ENCODE results near the gene ROM1.

The ROM1 gene

DNA sequence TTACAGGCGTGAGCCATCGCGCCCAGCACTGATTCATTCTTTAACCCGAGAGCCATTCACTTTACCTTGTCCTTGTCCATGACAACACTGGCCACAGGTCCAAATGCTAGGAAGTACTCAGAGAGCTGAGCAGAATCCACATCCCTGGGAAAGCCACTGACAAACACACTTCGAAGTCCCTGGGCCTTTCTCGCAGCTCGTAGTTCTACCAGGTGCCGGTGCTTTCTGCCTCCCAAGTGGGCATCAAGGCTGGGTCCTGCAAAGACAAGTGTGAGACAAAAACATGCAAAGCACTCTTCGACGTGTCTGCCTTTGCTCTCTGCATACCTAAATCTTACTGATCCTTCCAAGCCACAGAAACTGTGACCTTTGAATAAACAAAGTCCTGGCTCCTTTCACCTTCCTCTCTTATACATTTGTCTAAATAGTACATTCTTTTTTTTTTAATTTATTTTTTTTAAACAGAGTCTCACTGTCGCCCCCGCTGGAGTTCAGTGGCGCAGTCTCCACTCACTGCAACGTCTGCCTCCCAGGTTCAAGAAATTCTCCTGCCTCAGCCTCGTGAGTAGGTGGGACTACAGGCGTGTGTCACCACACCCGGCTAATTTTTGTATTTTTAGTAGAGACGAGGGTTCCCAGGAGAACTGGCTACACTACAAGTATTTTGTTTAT lies 24.0 kb upstream of the ROM1 start:
- no peak for DNase-seq

DNA sequence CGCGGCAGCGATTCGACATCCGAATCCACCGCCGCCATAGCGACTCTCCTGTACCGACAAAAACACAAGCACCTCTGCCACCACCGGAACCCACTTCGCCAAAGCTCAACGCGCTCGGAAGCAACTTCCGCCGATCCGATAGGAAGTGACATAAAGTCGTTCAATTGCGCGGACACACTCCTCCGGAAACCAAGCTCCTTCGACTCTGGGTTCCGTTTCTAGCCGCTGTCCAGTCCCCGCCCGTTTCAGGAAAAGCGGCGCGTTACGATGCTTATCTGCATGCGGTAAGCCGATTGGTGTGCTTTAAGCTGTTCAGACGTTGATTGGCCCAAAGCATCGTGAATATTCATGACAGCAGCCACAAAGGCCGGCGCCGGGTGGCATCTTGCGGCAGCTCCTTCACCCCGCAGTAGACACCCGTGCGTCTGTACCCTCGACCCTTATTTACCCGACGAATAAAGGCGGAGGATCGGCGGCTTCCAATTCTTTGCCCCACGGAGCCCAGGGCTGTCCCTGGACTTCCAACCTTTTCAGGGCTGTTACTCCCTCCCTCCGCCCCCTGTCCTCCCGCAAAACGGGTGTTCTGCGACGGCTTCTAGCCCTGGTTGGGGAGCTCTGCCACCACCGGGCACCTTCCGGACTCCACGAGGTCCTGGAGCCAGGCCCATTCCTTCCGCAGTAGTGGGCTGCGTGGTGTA lies 21.5 kb upstream of the ROM1 start, which contains the start of gene TUT1:
Gene TUT1 (minus strand): TSS at position 76 of the 698 bp plus-strand sequence. CDS start 38 bp downstream, at position 38.
- peak; percentile 99 for DNase-seq

DNA sequence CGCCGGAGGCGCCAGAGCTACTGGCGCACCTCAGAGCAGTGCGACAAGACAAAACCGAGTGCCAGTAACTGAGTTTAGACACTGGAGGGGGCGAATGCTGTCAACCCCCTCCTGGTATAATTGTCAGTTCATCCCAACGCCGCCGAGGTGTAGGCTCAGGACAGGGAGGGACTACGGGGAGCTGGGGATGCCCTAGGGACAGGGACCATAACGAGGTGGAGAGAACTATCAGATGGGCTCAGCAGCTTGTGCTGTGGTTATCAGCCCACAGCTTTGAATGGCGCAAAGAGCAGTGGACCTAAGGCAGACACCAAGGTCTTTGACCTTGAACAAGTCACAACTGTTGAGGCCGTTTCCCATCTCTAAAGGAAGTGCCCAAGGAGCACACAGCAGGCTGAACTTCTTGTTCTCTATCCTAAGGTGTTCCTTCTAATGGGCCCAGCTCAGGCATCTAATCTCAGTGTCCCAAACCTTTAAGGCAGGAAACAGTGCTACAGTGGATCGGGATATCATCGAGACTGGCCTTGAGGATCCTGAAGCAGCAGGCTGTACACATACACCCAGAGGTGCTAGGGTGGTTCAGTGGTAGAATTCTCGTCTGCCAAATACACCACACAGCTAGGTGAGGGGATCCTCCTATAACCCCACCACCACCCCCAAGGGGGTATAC lies 20.8 kb upstream of the ROM1 start:
- no peak for DNase-seq

DNA sequence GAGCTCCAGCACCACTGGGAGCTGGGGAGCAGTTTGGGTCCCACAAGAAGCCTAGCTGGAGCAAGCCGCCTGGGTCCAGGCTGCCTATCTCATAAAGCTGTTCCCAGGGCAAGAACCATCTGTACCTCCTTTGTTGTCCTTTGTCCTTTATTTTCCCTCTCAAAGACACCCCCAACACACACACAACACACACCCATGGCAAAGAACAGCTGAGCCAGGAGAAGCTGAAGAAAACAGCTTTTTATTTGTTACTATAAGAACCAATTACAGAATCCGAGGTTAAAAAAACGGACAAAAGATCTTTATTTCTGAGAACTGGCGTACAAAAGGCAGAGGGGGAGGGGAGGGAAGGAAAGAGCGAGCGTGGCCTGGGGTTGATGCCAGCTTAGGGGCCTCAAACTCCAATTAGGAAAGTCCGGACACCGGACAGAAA lies 20.1 kb upstream of the ROM1 start:
- DNase-seq = no peak

DNA sequence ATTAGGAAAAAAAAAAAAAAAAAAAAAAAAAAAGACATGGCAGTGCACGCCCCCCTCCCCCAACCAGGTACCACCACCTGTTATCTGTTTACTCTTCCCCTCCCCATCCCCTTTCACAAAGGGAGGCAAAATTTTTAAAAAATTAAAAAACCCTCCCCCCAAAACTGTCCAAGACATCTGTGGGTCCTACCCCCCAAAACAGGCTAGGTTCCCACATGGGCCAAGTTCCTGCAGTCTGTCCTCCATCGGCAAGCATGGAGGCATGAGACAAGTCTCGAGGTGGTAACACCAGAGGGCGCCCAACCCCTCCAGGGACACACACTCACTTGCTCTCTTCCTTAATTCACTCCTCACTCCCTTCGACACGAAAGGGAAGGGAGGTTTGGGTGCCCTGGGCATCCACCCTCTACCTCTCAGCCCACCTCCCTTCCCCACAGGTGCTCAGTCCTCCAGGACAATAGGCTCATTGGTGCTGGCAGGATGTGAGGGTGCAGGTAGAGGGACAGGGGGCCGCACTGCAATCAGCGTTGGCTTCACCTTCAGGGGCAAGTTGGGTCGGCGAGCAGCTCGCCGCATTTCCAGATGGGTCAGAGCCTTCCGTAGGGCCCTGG lies 19.5 kb upstream of the ROM1 start:
- peak; percentile 63 for DNase-seq

DNA sequence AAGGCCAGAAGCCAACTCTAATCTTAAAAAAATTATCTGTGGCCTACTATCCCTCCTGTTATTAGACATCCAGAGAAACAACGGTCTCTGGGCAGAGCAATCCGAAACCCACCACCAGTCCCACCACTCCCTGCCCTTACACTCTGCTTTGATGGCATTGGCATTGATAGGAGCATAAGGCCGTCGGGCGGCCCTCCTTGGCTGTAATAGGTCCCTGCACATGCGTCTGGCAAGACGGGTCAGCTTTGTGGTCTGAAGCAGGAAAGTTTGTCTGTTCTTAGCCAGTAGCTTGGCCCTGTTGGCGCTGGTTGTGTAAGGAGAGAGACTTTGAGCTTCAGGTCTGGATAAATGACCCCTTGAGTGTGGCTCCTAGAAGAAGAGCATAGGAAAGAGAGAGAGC lies 17.9 kb upstream of the ROM1 start:
- no peak for DNase-seq

DNA sequence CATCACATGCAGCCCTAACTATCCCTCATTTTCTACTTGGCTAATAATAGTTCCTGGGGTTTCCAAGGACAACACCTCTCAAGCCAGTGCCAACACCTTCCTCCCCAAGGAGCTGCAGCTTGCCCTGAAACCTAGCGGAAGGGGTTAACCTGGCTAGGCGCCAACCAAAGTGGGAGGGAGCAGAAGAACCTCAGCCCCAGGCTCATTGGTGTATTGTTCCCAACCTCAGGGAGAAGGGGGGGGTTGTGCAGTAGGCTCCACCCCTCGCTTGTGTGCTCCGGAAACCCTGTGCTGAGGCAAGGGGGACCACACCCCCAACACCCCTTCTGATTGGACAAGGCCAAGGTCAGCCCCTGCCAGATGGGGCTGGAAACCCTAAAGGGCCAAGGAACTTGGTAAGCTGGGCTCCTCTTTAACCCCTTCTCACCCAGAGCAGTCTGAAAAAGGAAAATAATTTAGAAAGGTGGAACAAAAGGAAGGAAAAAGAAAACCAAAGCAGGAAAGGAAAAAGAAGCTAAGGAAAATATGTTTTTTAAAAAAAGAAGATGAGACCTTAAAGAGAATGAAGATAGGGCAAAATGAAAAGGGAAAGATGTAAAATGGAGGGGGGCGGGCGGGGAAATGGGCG lies 13.9 kb upstream of the ROM1 start:
- DNase-seq = peak; percentile 97

DNA sequence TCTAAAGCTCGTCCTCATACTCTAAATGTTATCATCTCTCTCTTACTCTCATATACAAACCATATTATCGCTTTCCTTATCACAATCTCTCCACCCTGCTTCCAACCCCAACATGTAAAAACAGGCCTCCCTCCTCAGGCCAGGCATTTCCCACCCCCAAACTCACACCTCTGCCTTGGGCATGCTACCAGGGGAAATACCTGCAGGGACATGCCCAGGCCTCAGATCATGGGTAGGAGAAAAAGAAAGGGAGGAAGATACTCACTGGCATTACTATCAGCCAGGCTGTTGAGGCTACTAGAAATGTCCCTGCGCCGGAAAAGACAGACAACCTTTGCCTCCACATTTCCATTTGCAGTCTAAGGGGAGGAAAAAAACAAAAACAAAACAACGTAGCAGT lies 13.2 kb upstream of the ROM1 start:
- no peak for DNase-seq

DNA sequence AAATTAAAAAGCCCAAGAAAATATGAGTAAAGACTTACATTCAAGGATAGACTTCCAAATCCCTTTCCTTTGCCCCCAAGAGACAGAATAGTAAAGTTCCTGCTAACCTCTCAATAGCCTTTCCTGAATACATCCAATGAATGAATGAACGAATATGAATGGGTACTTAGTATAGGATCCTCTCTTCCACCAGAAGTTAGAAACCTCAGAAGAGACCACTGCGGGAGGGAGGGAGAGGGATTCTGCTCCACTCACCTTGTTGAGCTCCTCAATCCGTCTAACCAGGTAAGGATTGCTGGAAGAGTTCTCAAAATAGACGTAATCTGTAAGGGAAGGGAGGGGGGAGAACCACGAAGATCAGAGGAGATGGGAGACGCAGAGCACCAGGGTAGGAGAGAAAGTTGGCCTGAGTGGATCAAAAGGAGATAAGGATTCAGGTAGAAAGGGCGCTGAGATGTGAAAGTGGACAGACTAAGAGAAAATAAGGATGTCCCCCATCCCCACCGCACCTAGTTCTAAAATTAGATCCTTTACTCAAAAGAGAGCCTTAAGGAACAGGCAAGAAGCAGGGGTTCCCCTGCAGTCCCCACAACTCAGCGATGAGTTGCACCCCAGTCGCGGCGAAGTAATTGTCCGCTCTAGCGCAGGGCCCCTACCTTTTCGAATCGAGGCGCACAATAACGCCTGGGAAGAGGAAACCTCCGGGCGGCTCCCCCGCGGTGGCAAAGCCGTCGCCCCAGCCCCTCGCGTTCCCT lies 12.5 kb upstream of the ROM1 start:
- no peak for DNase-seq

DNA sequence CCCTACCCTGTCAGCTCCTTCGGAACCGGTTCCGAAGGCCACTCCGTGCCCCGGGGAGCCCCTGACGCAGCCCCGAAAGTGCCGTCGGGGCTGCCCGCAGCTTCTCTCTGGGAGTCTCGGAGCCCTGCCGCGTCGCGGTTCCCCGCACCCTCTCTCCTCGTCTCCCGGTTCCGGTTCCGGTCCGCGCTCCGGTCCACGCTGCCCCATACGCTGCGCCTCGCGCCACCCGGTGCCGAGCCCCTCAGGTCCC lies 12.0 kb upstream of the ROM1 start:
- DNase-seq = no peak

DNA sequence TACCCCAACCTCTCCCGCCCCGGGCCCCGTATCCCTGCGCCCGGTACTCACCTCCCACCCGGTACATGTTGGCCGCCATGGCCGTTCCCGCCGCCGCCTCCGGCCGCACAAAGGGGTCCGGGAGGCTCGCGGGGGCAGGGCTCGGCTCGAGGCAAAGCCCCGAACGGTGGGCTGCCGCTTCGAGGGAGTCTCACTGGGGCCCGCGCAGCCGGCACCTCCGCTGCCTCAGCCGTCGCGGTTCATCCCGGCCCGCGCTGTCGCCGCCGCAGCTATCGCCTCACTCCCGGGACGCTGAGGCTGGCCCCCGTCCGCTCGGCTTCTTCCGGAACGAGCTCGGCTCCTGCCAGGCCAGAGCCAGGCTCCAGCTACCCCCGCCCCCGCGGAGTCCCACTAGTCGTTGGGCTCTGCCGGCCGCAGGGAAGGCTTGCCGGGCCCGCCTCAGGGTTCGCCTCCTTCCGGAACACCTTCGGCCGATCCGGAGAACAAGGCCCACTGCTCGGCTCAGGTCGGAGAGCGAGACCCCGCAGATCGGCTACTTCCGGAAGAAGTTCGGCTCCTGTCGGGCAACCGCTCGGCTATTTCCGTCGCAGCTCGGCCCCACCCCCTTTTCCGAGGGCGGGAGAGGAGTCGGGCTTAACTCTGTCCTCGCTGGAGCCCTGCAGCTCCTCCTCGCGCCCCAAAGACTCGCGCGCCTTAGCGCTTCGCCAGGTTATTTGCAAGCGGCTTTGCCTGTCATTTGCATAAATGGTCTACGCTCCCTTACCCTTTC lies 11.5 kb upstream of the ROM1 start, which contains the start of gene MTA2:
Gene MTA2 (minus strand): TSS at position 494 of the 769 bp plus-strand sequence. CDS start 415 bp downstream, at position 79.
- DNase-seq = peak; percentile 98

DNA sequence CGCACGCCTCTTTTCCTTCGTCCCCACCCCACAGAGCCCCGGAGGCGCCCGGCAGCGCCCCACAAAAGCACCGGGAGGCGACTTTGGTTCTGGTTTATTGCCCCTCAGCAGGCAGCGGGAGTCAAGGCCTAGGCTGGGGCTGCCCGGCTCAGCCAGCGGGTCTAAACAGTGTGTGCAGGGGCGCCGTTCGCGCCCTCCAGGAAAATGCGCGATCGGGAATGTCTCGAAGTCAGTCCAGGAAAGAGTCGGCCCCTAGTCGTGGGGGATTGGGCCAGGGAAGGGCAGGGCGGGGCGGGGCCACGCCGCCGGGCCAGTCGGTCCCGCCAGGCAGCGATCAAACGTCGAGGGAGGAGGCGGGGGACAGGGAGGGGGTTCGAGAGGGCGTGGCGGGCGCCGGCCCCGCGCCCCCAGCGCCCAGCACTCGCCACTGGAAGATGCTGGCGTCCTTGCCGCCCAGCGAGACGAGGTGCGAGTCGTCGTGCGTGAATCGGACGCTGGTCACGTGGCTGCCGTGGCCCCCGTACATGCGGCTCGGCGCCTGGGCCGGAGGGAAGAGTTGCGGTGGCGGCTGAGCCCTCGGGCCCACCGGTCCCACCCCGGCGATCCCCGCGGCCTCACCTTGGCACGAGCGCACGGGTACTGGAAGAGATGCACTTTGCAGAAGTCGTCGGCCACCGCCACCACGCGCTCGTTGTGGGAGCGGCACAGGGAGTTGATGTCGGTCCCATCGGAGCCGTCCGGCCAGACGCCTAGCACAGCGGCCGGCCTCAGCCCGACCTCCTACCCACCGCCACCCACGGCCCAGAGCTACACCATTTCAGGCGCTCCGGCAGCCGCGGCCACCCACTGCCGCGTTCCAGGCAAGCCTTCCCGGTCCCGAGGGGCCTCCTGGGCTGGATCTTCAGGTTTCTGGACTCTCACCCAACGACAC lies 10.7 kb upstream of the ROM1 start:
- DNase-seq = peak; percentile 62

DNA sequence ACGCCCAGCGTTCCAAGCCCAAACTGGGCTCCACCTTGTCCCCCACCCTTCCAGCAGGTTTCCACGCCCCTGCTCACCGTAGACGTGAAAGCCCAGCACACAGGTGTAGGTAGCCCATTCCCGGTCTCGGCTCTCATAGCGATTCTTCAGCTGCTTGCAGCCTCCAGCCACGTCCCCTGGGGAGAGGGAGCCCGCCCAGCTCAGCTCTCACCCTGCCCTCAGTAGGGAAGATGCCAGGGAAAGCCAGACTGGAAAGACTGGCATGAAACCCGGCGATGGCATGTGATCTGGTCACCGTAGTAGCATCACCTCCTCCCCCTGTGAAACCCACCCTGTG lies 10.0 kb upstream of the ROM1 start:
- no peak for DNase-seq

DNA sequence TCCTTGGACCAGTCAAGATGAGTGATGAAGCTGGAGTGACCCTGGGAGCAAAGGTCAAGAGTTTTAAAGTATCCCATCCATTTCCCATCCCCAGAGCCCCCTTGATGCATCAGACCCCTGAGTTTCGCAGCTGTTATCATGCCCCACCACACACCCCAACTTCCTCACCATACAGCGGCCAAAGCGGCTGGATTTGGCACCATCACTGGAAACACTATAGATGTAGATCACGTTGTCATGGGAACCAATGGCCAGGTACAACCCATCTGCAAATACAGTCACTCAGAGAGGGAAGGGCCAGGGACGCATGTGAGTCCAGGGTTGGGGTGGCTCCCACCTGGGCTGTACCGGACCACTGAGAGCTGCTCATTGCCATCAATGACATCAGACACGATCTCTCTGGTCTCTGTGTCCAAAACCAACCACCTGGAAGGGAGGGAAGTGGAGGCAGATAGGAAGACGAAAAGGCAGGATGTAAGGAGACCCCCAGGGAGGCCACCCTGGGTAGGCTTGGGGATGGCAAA lies 9.2 kb upstream of the ROM1 start:
- DNase-seq = no peak

DNA sequence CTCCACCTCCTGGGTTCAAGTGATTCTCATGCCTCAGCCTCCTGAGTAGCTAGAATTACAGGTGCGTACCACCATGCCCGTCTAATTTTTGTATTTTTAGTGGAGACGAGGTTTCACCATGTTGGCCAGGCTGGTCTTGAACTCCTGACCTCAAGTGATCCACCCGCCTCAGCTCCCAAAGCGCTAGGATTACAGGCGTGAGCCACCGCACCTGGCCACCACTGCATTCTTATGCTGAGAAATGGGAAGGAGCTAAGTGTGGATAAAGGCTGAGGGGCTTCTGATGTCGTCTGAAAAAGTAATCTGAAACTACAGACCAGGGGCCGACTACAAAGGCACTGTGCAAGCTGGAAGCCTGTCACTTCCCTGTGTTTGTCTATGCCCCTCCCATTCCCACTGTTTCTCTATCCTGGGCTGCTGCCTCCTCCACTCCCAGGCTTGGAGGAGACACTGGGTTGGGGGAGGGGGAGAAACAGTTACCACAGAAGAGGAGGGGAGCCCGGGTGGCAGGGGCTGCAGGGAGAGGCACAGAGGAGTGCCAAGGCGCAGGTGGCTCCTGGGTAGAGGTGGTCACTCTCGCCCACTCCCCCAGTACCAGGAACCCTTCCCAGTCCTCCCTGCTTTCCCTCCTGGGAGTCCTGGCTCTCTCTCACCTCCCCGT lies 8.5 kb upstream of the ROM1 start:
- no peak for DNase-seq

DNA sequence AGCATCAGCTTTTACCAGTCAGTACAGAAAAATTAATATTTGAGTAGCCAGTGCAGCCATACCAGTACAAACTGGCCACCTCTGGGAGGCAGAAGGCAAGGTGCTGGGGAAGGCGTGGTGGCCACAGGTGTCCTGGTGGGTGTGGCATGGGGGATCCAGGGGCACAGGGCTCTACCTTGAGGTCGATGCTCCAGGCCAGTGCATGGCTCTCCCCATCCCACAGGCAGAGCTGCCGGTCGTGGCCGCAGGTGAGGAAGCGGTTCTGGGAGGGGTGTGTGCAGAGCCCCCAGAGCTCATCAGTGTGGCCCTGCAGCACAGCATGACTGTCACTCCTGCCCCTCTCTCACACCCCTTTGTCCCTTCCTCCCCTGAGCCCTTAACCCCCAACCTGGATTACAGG lies 7.6 kb upstream of the ROM1 start:
- no peak for DNase-seq

DNA sequence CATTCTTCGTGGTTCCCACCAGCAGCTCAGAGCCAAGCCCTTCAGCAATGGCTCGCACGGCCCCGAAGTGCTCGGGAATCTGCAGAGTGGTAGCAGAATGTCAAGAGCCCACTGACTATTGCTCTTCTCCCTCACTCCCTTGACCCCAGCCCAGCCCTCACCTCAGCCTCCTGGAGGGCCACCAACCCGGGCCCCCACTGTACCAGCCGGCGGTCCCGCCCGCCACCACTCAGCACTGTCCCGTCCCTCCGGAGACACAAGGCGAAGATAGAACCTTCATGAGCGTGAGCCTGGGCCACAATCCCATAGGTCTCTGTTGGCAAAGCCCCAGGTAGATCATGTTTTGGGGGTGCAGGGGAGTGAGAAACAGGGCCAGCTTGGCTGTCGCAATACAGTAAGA lies 7.2 kb upstream of the ROM1 start:
- no peak for DNase-seq

DNA sequence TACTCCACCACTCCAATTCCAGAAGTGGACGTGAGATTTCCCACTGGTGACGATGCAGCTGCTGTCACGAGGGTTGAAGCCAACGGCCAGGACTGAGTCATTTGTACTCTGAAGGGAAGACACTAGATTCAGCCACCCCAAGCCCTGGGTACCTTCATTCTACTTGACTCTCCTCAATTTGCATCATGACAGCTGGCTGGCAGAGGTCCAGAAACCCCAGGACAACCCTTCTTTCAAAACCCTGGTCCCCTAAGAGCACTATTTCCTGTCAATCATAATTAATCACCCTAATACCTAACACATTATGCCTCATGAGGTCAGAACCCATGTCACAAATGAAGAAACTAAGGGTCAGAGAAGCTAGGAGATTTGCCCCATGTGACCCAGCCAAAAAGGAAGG lies 5.3 kb upstream of the ROM1 start:
- no peak for DNase-seq

DNA sequence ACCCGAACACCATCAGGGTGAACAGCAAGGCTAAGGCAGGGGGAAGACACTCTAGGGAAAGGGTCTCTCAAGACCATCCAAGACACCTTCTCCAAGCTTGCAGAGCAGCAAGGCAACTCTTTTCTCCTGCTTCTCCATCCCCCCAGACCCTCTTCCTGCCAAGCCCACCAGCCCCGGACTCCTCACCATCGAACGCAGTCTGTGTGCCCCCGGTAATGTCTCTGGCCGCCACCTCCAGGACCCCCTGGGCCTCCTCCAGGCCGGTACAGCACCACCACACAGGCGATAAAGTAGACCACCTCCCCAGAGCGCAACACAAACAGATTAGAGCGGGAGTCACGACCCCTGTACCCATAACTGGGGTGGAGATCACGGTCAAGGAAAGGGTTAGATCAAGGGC lies 4.3 kb upstream of the ROM1 start:
- DNase-seq = no peak

DNA sequence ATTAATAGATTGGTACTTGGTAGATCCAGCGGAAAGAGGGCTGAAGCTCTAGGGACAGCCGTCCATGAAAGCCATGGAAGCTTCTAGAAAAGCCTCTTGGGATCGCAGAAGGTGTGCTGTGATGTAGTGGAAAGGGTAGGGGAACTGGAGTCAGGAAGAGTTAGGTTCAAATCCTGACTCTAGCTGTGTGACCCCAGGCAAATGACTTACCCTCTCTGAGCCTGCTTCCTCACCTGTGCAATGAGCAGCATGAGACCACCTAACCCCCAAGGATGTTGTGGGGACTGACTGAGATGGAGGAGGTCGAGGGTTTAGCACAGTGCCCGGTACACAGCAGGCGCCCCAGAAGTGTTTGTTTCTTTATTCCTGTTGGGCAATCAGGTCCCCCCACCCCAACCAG lies 2.7 kb upstream of the ROM1 start:
- DNase-seq = no peak
